ENCODE measurements around the gene TLE5. TPM values are rescaled to one million over a fixed set of nuclear protein-coding genes. Genes with fewer than 3 reads are reported as not detected.

The TLE5 gene
- total and polyA plus RNA-seq, 9 of the 15 experiments (the other 6 are each of a cell fraction or from before 2014, with no cell fraction given): 2.0 to 347 (median 235) TPM

DNA sequence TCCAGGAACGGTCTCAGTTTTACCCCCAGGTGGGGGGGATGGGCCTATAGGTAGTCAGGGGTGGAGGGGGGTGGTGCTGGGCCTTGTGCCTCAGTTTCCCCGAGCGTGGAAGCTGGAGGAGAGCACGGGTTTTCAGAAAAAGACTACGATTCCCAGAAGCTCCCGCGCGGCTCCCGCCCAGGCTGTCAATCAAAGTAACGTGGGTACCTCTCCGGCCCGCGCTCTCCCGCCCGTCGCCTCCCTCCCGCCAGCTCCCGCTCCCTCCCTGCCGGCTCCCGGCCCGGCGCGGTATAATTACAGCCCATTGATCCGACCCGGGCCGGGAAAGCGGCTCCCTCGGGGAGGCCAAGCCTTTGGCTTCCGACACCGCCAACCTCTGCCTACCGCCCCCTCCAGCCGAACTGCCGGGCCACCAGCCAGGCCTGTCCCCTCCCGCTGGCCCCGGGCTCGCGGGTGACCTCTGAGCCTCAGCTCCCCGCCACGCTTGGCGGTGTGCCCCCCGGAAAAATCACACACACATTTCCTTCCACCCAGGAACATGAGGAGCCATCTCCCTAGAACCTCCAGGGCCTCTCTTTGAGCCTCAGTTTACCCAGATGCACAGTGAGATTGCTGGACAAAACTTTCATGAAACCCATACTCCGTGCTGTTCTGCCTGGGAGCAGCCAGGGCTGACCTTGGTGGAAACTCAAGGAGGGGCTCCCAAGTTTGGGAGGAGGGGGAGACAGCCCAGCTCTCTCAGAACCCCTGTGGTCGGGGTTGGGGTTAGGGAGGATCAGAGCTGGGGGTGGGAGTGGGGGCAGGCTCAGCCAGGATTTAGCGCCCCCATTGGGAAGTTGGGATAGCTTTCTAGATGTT lies 25.9 kb downstream of the TLE5 start (continued):
- TF ChIP-seq PKNOX1 (IDR thresholded peaks at IDR 0.05): peak; percentile 99
- TF ChIP-seq, protein P1, sequence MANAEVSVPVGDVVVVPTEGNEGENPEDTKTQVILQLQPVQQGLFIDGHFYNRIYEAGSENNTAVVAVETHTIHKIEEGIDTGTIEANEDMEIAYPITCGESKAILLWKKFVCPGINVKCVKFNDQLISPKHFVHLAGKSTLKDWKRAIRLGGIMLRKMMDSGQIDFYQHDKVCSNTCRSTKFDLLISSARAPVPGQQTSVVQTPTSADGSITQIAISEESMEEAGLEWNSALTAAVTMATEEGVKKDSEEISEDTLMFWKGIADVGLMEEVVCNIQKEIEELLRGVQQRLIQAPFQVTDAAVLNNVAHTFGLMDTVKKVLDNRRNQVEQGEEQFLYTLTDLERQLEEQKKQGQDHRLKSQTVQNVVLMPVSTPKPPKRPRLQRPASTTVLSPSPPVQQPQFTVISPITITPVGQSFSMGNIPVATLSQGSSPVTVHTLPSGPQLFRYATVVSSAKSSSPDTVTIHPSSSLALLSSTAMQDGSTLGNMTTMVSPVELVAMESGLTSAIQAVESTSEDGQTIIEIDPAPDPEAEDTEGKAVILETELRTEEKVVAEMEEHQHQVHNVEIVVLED (CRISPR knock-in tag; IDR thresholded peaks at IDR 0.05): peak; percentile 12; the same call in 1 of the 2 replicates
- TF ChIP-seq AFF1 (IDR thresholded peaks at IDR 0.05; ENCODE audit: low read depth in 1 of 2, partially characterized antibody in 2 of 2): peak in 1 of 2 experiments; percentile 74
- peak; percentile 80 for TF ChIP-seq E2F3 (CRISPR knock-in tag; IDR thresholded peaks at IDR 0.05)
- TF ChIP-seq NUFIP1 (IDR thresholded peaks at IDR 0.05; ENCODE audit: partially characterized antibody): no peak
- TF ChIP-seq IFI16 (CRISPR knock-in tag; IDR thresholded peaks at IDR 0.05): no peak
- TF ChIP-seq ATF7 (IDR thresholded peaks at IDR 0.05): peak; percentile 5; the same call in 1 of the 2 replicates
- TF ChIP-seq C11orf30 (IDR thresholded peaks at IDR 0.05; ENCODE audit: low read depth): no peak
- TF ChIP-seq AFF4 (CRISPR knock-in tag; IDR thresholded peaks at IDR 0.05): 0 out of 2 replicates have a peak, but pooled peaks have one; percentile 14
- TF ChIP-seq ZNF75A (CRISPR knock-in tag; IDR thresholded peaks at IDR 0.05): no peak
- TF ChIP-seq ZNF77 (CRISPR knock-in tag; IDR thresholded peaks at IDR 0.05): no peak
- TF ChIP-seq ZNF696 (CRISPR knock-in tag; conservative IDR thresholded peaks at IDR 0.05): no peak
- peak; percentile 22; the same call in 1 of the 2 replicates for TF ChIP-seq TCF7 (IDR thresholded peaks at IDR 0.05; ENCODE audit: borderline replicate concordance)
- TF ChIP-seq ZNF507 (tag; conservative IDR thresholded peaks at IDR 0.05): no peak
- peak; percentile 84 for TF ChIP-seq CCNT2 (IDR thresholded peaks at IDR 0.05; ENCODE audit: borderline replicate concordance, extremely low read depth, insufficient read length, low read depth, low read length)
- TF ChIP-seq ELF1 (tag; IDR thresholded peaks at IDR 0.05): no peak; the same call in 1 of the 2 replicates
- no peak for TF ChIP-seq EWSR1 (IDR thresholded peaks at IDR 0.05; ENCODE audit: borderline replicate concordance, low read depth, partially characterized antibody)

Measured in K562 (cell line).